Lower lobe of right lung (tissue), 2 donors: Measurements from ENCODE around the gene GALNT11. TPM values are rescaled to one million over a fixed set of nuclear protein-coding genes. Genes with fewer than 3 reads are reported as not detected.

Experiments
- ATAC-seq, 2 donors: fragments of 200-7000 bp; cut with Tn5 transposase; one replicate each; pipeline ENCODE4 v1.9.1; 2020 to 2022; ENCODE audit warnings: mild to moderate bottlenecking in 2 of 2, moderate library complexity in 2 of 2
- DNase-seq: peaks from one replicate; pipeline ENCODE4 v3.0.0-alpha.2; 2020
- H3K27ac ChIP-seq: fragments of 200-600 bp; one replicate; pipeline ENCODE4 v1.8.0; 2022
- H3K27me3 ChIP-seq: fragments of 200-600 bp; one replicate; pipeline ENCODE4 v1.8.0; 2022; ENCODE audit warnings: low read depth
- H3K36me3 ChIP-seq: fragments of 200-600 bp; one replicate; pipeline ENCODE4 v1.8.0; 2022; ENCODE audit warnings: mild to moderate bottlenecking
- H3K4me1 ChIP-seq: fragments of 200-600 bp; one replicate; pipeline ENCODE4 v1.8.0; 2022
- H3K4me3 ChIP-seq: fragments of 200-600 bp; one replicate; pipeline ENCODE4 v1.8.0; 2022; ENCODE audit warnings: mild to moderate bottlenecking
- H3K9me3 ChIP-seq: fragments of 200-600 bp; one replicate; pipeline ENCODE4 v1.8.0; 2022
- intact Hi-C: fragments of 100-400 bp; cut with DNase I; formaldehyde crosslinking; loops from one replicate; pipeline ENCODE4 v1.11.0; 2022
- total RNA-seq: library from RNA; stranded (reverse); fragmentation: NEBNext Ultra II Directional; extraction: Animal tissue kit (Norgen Biotek cat#: 25700); gene quantifications from one replicate; pipeline ENCODE4 v1.2.1, GENCODE V29; 2021
- TF ChIP-seq, protein P1 (sequence below): fragments of 200-600 bp; IDR thresholded peaks from one replicate; pipeline ENCODE4 v1.8.0; 2022; ENCODE audit warnings: antibody characterized with exemption, mild to moderate bottlenecking
- donor health status: DM: no; HTN: yes; CAD: no; lungs with severe emphysema.

GALNT11 gene
- total RNA-seq, 1 donor from 2014 or later: 39.6 TPM

DNA sequence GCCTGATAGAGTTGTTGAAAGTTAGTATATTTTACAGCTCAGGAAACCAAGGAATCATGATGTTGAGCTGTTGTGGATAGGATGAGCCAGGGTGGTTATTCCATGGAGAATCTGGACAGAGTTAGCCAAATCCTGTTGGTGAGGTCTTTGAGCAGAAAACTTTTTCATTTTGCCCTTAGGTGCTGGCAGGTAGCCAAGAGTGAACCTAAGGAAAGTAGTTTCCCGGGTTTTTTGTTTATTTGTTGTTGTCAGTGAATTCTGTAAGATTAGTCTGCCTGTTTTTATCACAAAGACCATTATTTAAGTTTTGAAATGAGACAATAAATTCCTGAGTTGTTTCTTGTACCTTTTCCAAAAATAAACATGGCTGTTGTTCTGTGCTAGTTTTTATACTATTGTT, 61.0 kb downstream of the GALNT11 start:
- DNase-seq (no peak), ATAC-seq (no peak)
- H3K27ac ChIP-seq: no peak overlapping the region
- H3K4me3 ChIP-seq: no peak overlapping the region
- peaks cover 19% of the 10 kb centered on the region for H3K9me3 ChIP-seq
- H3K4me1 ChIP-seq: no peaks in the 10 kb centered on the region
- no peaks in the 10 kb centered on the region for H3K36me3 ChIP-seq
- TF ChIP-seq, protein P1, sequence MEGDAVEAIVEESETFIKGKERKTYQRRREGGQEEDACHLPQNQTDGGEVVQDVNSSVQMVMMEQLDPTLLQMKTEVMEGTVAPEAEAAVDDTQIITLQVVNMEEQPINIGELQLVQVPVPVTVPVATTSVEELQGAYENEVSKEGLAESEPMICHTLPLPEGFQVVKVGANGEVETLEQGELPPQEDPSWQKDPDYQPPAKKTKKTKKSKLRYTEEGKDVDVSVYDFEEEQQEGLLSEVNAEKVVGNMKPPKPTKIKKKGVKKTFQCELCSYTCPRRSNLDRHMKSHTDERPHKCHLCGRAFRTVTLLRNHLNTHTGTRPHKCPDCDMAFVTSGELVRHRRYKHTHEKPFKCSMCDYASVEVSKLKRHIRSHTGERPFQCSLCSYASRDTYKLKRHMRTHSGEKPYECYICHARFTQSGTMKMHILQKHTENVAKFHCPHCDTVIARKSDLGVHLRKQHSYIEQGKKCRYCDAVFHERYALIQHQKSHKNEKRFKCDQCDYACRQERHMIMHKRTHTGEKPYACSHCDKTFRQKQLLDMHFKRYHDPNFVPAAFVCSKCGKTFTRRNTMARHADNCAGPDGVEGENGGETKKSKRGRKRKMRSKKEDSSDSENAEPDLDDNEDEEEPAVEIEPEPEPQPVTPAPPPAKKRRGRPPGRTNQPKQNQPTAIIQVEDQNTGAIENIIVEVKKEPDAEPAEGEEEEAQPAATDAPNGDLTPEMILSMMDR: no peak
- intact Hi-C loops: no loop called here
- no peaks in the 10 kb centered on the region for H3K27me3 ChIP-seq

DNA sequence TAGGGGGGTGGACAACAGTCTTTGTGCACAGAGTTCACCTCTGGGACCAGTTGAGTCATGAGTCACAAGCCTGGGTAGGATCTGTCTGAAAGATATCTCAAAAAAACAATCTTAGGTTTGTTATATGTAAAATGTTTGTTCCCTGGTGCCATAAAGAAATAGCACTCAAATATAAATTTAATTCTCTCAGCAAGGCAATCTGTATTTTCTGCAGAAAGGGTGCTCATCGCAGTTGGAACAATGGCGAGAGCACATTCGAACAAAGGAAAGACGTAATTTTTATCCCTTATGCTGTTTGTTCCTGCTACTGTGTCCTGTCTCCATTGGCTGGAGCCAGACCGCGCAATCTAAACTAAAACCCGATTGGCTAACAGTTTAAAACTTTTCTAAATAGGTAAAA, 63.7 kb downstream of the GALNT11 start:
- Histone ChIP-seq H3K36me3 (no peaks in the 10 kb centered on the region), H3K4me3 (no peak overlapping the region), H3K4me1 (no peaks in the 10 kb centered on the region), H3K9me3 (peaks cover 19% of the 10 kb centered on the region), H3K27ac (no peak overlapping the region), H3K27me3 (no peaks in the 10 kb centered on the region)
- ATAC-seq: no peak
- DNase-seq: no peak
- TF ChIP-seq, protein P1: no peak
- intact Hi-C loops: no loop called here

- TF ChIP-seq, protein P1: no peak
- H3K9me3 ChIP-seq: peaks cover 19% of the 10 kb centered on the region
- ATAC-seq: no peak
- no peak overlapping the region for H3K27ac ChIP-seq
- no peak overlapping the region for H3K4me3 ChIP-seq
- H3K27me3 ChIP-seq: no peaks in the 10 kb centered on the region
- H3K36me3 ChIP-seq: no peaks in the 10 kb centered on the region
- DNase-seq: no peak
- intact Hi-C loops: no loop called here
- H3K4me1 ChIP-seq: no peaks in the 10 kb centered on the region
These were observed 65.3 kb downstream of the GALNT11 start for GRCh38 chr7:152090747-152091146.

- DNase-seq (no peak), ATAC-seq (no peak)
- intact Hi-C loops: no loop called here
These were observed 68.2 kb downstream of the GALNT11 start for GRCh38 chr7:152093717-152094116.

GRCh38 chr7:152095771-152096170, 70.3 kb downstream of the GALNT11 start:
- H3K9me3 ChIP-seq: no peaks in the 10 kb centered on the region
- intact Hi-C loops: no loop called here
- H3K27me3 ChIP-seq: no peaks in the 10 kb centered on the region
- TF ChIP-seq, protein P1: no peak
- no peaks in the 10 kb centered on the region for H3K4me1 ChIP-seq
- no peak overlapping the region for H3K27ac ChIP-seq
- H3K36me3 ChIP-seq: peaks cover 4% of the 10 kb centered on the region
- DNase-seq (no peak), ATAC-seq (no peak)
- no peak overlapping the region for H3K4me3 ChIP-seq

More at GRCh38 chr7:152093717-152094116, 68.2 kb downstream of the GALNT11 start:
- H3K4me3 ChIP-seq: no peak overlapping the region
- no peak overlapping the region for H3K27ac ChIP-seq
- H3K4me1 ChIP-seq: no peaks in the 10 kb centered on the region
- TF ChIP-seq, protein P1: no peak
- H3K36me3 ChIP-seq: no peaks in the 10 kb centered on the region
- no peaks in the 10 kb centered on the region for H3K27me3 ChIP-seq
- H3K9me3 ChIP-seq: peaks cover 12% of the 10 kb centered on the region

DNA sequence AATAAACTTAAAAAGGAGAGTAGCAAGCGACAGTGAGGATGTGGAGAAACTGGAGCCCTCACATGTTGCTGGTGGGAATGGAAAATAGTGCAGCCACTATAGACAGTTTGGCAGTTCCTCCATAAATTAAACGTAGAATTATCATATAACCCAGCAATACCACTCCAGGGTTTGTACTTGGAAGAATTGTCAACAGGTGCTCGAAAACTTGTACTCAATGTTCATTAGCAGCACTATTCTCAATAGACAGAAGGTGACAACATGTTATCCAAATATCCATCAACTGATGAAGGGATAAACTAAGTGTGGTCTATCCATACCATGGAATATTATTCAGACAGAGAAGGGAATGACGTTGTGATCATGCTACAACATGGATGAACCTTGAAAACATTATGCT, 71.9 kb downstream of the GALNT11 start:
- no peak for ATAC-seq
- H3K27ac ChIP-seq: no peak overlapping the region
- no peak for DNase-seq
- no peaks in the 10 kb centered on the region for H3K27me3 ChIP-seq
- peaks cover 17% of the 10 kb centered on the region for H3K36me3 ChIP-seq
- TF ChIP-seq, protein P1: no peak
- intact Hi-C loops: no loop called here
- H3K4me3 ChIP-seq: no peak overlapping the region
- H3K9me3 ChIP-seq: no peaks in the 10 kb centered on the region
- H3K4me1 ChIP-seq: no peaks in the 10 kb centered on the region
